DND-41 (cell line): ENCODE results near the gene SRF.

ENCODE experiments used
- EZH2 ChIP-seq: IDR thresholded peaks from 3 replicates; pipeline ENCODE4 v1.6.1; 2012; ENCODE audit warnings: borderline replicate concordance, low read depth, mild to moderate bottlenecking, moderate library complexity, low read length, inconsistent platforms; ENCODE audit not compliant: severe bottlenecking
- TF ChIP-seq, protein P1 (sequence below): IDR thresholded peaks from 2 replicates; pipeline ENCODE4 v1.5.1; 2012; ENCODE audit warnings: borderline replicate concordance, low read length, moderate library complexity, mild to moderate bottlenecking; ENCODE audit not compliant: poor library complexity, severe bottlenecking; ENCODE audit errors: extremely low read depth

DNA sequence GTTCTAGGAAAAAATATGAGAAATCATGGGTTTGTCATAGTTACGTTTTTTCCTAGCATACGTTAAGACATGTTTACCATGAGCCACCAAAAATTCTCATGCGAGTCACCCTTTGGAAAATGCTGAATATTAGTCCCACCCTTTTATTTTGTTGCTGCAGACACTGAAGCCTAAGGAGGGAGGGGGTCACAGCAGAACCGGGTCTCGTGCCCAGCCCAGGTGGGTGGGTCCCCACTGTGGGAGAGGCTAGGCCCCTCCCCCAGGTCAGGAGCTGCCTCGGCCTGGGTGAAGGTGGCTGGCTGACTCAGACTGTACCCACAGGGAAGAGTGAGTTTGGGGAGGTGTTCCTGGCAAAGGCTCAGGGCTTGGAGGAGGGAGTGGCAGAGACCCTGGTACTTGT lies 26.2 kb upstream of the SRF start:
- TF ChIP-seq, protein P1, sequence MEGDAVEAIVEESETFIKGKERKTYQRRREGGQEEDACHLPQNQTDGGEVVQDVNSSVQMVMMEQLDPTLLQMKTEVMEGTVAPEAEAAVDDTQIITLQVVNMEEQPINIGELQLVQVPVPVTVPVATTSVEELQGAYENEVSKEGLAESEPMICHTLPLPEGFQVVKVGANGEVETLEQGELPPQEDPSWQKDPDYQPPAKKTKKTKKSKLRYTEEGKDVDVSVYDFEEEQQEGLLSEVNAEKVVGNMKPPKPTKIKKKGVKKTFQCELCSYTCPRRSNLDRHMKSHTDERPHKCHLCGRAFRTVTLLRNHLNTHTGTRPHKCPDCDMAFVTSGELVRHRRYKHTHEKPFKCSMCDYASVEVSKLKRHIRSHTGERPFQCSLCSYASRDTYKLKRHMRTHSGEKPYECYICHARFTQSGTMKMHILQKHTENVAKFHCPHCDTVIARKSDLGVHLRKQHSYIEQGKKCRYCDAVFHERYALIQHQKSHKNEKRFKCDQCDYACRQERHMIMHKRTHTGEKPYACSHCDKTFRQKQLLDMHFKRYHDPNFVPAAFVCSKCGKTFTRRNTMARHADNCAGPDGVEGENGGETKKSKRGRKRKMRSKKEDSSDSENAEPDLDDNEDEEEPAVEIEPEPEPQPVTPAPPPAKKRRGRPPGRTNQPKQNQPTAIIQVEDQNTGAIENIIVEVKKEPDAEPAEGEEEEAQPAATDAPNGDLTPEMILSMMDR: no peak
- TF ChIP-seq EZH2: no peak
